GM11168 (cell line): Measurements from ENCODE around the gene PURB.
"Not testable (repeated sequence)": the region's sequence is repeated elsewhere in the genome, so short reads cannot be mapped to it uniquely, and the experiment has no call there.

Experiments
- in situ Hi-C: fragments of 300-500 bp; cut with MboI; formaldehyde crosslinking; loops from one replicate; pipeline ENCODE4 v1.12.0; 2022; ENCODE audit warnings: low sequenced_read_pairs; ENCODE audit not compliant: unreplicated experiment

PURB gene

DNA sequence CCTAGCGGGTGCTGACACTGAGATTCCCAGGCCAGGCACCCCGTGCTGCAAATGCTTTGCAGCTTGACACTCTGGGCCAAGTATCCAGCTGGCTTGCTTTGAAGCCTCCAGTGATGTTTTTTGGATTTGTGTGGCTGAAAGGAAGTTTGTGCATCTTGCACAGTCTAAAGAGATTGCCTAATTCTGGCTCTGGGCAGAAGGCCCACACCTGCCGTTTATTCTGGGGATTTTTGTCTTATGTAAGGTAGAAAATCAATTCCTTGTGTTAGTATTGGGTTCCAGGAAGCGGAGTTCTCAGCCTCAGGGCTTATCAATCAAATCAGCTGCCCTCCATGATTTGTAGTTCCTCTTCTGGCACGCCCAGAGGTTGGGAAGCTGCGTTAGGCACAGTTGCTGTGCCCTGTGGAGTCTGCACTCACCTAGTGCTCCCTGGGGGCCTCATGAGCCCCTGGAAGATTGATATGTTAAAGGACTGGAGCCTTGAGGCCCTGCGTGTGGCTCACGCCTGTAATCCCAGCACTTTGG, 8.4 kb upstream of the PURB start:
- in situ Hi-C loops, result no loop called here

GRCh38 chr7:44891791-44892190, 6.5 kb upstream of the PURB start:
- in situ Hi-C loops, result no loop called here

- in situ Hi-C loops, result no loop called here
Observed at GRCh38 chr7:44891372-44891771, 6.0 kb upstream of the PURB start.

DNA sequence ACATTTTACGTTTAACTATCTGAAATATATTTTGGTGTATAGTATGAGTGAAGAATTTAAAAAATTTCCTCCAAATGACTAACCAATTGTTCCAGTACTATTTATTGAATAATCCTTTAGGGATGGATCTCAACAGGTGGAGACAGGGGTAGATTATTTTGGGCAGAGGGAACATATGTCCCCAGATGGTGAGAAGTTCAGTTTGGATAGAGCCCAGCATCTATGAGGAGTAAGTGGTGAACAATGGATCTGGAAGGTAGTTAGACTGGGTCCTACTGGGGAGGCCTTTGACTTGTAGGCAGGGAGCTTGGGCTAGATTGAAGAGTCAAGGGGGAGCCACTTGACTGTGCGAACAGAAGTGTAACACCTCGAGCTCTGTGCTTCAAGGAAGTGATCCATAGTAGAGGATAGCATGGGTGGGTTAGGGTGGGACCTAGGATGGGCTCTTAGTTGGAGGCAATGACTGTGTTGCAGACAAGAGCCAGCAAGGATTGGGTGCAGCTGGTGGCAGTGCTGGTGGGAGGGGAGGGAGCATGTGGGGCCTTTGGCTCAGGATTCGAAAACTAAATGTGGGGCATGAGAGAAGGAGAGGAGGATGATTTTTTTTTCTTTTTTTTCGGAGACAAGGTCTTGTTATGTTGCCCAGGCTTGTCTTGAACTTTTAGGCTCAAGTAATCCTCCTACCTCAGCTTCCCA, 3.9 kb upstream of the PURB start:
- in situ Hi-C loops, result no loop called here

DNA sequence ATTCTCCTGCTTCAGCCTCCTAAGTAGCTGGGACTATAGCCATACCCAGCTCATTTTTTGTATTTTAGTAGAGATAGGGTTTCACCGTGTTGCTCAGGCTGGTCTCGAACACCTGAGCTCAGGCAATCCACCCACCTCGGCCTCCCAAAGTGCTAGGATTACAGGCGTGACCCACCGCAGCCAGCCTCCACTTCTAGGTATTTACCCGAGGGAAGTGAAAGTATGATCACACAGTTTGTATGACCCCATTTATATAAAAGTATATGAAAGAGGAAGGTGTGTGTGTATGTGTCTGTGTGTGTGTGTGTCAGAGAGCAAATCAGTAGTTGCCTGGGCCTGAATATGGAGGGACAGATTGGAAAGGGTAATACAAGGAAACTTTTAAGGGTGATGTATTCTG, 2.0 kb upstream of the PURB start:
- in situ Hi-C loops, result no loop called here

- in situ Hi-C loops, result no loop called here
Observed at GRCh38 chr7:44884621-44885393, 523 bp downstream of the PURB start.

- in situ Hi-C loops, result no loop called here
Observed at GRCh38 chr7:44883961-44884620, 1.2 kb downstream of the PURB start.

DNA sequence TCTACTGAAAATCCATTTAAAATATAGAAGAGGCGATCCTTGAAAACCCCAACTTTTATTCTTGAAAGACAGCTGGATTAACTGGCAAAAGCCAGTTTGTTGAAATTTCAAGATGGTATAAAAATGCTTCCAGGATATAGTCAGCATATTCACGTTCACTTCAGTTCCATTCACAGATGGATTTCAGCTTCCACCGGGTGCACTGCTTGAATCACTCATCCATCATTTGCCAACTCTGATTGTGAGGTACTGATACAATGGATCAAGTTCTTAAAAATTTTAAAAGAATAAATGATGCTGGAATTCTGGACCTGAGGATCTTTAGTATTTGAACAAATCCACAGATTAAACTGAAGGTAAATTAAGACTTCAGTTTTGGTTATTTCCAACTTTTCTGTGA, 2.4 kb downstream of the PURB start:
- in situ Hi-C loops, result no loop called here

- in situ Hi-C loops, result no loop called here
Observed at GRCh38 chr7:44881610-44882009, 3.7 kb downstream of the PURB start.

GRCh38 chr7:44881066-44881600, 4.2 kb downstream of the PURB start:
- in situ Hi-C loops, result no loop called here

DNA sequence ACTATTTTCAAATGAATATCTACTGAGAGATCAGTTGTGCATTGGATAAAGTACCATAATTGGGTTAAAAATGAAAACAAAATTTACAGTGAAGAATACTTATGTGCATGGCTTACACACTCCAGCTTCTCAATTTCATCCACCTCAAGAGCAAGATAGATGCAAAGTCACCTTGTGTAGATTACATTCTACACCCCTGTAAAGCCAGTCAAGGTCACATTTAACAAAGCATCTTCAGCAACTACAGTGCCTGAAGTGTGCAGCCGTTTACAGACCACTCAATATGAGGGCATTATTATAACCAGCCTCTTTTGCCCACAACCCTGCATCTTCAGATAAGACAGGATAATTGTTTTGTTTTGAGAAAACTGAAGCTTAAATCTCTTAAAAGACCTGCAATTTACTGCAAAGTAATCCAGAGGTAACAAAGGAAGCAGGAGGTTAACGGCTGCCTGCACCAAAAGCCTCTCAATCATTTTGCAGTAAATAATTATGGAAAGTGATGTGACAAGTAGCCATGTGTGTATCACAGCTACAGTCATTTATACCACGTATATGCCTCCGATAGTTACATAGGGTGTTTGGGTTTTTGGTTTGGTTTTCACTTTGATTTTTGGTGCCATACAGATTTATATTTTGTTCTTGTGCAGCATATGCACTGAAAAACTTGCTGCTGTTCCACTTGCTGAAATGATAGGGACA, 4.9 kb downstream of the PURB start:
- in situ Hi-C loops, result no loop called here

DNA sequence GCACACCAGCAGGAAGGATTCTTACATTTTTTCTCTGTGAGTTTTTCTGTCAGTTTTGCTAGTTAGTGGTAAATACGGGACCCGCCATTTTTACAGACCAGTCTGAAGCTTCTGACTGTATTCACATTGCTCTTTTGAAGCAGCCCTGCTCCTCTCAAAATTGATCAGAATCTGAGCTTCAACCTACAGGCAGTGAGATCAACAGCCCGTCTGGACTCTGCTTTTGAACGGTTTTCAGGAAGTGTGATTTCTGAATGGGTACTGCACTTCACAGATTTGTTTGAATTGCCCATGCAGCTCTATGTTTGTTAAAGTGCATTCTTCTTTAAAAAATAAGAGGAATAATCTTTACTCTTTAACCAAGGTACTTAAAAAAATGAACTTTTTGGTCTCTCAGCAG, 8.9 kb downstream of the PURB start:
- in situ Hi-C loops, result no loop called here

DNA sequence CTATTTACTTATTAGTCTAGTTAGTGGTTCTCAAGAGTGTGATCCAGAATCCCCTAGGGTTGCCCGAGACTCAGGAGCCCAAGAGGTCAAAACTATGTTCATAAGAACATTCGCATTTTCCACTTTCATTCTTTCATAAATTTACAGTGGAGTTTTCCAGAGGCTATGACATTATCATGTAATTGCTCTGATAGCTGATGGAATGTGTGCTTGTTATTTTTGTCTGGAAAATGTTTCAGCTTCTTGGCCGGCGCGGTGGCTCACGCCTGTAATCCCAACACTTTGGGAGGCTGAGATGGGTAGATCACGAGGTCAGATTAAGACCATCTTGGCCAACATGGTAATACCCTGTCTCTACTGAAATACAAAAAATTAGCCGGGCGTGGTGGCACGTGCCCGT, 10.1 kb downstream of the PURB start:
- in situ Hi-C loops, result no loop called here

DNA sequence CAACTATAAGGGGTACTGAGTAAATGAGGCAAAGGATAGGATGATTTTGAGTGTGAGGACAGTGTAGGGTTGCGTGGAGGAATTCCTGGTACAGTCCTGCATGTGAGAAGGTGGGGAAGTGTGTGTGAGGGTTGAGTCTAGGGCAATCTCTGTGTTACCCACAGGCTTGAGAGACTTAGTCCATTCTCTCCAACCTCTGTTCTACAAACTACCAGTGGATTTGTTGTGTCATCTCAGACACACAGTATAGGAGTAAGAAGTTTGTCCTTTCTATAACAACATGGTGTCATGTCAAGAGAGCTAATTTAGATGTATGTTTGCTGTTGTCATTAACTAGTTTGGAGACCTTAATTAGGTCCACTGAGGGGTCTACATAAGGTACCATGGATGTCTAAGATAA, 12.5 kb downstream of the PURB start:
- in situ Hi-C loops, result no loop called here

- in situ Hi-C loops, result not testable (repeated sequence)
Observed at GRCh38 chr7:44871918-44872317, 13.4 kb downstream of the PURB start.

DNA sequence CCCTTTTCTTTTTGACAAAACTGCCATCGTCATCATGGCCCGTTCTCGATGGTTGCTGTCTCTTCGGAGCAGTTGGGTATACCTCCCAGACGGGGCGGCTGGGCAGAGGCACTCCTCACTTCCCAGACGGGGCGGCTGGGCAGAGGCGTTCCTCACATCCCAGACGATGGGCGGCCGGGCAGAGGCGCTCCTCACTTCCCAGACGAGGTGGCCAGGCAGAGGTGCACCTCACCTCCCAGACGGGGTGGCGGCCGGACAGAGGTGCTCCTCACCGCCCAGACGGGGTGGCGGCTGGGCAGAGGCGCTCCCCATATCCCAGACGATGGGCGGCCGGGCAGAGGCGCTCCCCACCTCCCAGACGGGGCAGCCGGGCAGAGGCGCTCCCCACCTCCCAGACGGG, 14.6 kb downstream of the PURB start:
- in situ Hi-C loops, result not testable (repeated sequence)

DNA sequence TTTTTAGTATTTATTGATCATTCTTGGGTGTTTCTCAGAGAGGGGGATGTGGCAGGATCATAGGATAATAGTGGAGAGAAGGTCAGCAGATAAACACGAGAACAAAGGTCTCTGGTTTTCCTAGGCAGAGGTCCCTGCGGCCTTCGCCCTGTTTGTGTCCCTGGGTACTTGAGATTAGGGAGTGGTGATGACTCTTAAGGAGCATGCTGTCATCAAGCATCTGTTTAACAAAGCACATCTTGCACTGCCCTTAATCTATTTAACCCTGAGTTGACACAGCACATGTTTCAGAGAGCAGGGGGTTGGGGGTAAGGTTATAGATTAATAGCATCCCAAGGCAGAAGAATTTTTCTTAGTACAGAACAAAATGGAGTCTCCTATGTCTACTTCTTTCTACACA, 15.0 kb downstream of the PURB start:
- in situ Hi-C loops, result not testable (repeated sequence)

DNA sequence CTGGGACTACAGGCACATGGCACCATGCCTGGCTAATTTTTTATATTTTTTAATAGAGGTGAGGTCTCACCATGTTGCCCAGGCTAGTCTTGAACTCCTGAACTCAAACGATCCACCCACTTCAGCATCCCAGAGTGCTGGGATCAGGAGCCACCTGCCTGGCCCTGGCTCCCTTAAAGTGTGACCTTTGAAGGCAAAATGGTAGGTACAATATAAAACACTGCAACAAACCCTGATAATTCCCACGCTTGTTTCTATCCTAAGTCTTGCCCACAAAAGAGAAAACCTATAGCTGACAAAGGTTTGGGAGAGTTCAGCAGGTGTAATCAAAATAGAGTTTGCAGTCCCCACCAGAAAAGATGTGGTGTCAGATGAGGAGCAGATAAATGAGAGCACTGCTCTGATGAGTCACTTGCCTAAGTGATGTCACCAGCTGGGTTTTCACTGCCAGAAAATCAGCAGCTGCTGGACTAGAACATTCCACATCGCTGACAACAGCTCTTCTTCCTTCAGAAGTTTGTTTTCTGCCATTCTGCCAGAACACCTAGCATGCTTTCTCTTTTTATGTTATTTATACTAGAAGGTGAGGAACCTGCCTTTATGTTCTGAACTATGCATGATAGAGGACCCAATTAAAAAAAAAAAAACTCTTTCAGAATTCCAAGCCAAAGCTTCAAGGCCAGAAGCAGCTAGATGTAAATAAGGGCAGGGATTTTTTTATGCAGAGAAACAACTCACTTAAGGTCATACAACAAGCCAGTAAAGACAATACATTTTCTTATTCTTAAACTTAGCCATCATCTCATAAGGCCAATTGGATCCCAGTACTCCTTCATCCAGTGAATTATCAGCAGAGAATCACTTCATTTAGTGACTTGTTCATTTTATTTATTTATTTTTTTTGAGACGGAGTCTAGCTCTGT, 18.0 kb downstream of the PURB start:
- in situ Hi-C loops, result no loop called here

DNA sequence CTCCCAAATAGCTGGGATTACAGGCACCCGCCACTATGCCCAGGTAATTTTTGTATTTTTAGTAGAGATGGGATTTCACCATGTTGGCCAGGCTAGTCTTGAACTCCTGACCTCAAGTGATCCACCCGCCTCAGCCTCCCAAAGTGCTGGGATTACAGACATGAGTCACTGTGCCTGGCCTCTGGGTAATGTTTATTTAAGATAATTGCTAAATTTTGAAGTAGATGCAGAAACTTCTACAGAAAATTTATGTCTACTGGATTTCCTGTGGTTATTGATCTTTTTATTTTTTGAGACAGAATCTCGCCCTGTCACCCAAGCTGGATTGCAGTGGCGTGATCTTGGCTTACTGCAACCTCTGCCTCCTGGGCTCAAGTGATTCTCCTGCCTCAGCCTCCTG, 23.4 kb downstream of the PURB start:
- in situ Hi-C loops, result not testable (repeated sequence)
